Kidney tubule cell (primary cell): ENCODE data around the gene SLC9B1.

Experiments used
- DNase-seq: peaks from one replicate; pipeline ENCODE4 v3.0.0-alpha.2; 2018; ENCODE audit warnings: low spot score

SLC9B1 gene, protein sequence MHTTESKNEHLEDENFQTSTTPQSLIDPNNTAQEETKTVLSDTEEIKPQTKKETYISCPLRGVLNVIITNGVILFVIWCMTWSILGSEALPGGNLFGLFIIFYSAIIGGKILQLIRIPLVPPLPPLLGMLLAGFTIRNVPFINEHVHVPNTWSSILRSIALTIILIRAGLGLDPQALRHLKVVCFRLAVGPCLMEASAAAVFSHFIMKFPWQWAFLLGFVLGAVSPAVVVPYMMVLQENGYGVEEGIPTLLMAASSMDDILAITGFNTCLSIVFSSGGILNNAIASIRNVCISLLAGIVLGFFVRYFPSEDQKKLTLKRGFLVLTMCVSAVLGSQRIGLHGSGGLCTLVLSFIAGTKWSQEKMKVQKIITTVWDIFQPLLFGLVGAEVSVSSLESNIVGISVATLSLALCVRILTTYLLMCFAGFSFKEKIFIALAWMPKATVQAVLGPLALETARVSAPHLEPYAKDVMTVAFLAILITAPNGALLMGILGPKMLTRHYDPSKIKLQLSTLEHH

DNA sequence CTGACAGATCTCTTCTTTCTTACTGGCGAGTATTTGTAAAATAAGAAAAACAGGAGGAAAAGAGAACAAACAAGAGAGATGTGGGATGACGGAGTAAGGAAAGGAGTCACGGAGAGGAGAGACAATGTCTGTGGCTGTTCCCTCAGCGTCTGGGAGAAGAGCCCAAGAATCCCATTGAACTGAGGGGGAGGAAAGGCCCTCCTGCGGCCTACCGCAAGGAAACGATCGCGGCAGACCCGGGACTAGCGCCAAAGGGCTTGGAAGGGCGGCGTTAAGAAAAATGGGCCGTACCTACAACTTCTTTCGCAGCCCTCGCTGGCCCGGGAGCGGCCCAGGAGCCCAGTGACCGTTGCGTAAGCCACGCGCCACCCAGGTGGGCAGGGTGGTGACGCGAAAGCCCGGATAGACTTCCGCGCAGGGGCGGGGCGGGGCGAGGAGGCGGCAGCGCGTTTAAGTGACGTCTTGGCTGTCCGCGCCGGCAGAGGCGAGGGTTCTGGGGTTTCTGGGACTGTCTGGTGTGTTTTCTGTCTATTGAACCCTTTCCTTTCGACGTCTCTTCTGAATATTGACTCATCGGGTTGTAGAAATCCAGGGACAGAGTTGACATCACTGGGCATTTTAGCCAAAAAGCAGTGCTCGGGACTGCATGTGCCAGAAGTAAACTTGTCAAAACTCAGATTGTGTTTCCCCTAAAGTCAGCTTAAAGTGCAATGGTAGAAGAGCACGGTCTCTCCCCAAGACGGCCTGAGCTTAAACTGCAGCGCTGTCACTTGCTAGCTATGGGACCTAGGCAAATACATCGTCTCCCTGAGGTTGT lies at the start of gene SLC9B1:
TSS of gene SLC9B1 (minus strand) at position 398 of the 817 bp plus-strand sequence. CDS start 27,994 bp downstream, outside the sequence.
- peak; percentile 98 for DNase-seq

DNA sequence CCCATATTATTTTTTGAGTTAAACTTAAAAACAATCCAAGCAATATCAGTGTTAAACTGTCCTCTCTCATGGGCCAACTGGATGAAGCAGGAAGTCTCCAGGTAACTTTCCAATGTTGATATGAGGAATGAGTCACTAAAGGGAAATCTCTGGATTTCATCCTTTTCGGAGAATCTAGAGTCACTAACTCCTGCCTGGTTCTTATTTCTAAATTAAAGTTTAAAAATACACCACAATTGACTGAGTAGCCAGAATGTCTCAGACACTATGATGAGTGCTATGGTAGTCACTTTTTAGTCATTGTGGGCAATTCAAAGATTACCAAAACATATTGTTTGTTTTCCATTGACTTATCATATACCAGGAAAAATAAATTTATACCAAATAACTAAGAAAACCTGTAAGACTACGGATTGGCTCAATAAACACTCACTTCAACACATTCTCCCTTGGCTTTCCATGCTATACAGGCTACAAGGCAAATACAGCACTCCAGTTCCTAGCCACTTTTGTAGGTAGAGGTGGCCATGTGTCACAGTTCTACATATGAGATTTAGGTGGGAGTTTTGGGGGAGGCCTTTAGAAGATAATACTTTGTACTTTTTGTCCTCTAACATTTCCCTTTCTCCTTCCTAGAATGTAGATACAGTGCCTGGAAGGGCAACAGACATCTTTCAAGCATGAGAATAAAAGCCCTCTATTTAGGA lies 48.5 kb upstream of the SLC9B1 start:
- DNase-seq = peak; percentile 64

- no peak for DNase-seq
These were observed 41.1 kb upstream of the SLC9B1 start for GRCh38 chr4:103060453-103061148.

- DNase-seq = no peak
These were observed 34.5 kb upstream of the SLC9B1 start for GRCh38 chr4:103054030-103054429.

GRCh38 chr4:103052779-103053178 lies 33.3 kb upstream of the SLC9B1 start:
- no peak for DNase-seq

- no peak for DNase-seq
These were observed 32.6 kb upstream of the SLC9B1 start for GRCh38 chr4:103052145-103052544.

- DNase-seq = peak; percentile 1
These were observed 31.4 kb upstream of the SLC9B1 start for GRCh38 chr4:103050736-103051436.

DNA sequence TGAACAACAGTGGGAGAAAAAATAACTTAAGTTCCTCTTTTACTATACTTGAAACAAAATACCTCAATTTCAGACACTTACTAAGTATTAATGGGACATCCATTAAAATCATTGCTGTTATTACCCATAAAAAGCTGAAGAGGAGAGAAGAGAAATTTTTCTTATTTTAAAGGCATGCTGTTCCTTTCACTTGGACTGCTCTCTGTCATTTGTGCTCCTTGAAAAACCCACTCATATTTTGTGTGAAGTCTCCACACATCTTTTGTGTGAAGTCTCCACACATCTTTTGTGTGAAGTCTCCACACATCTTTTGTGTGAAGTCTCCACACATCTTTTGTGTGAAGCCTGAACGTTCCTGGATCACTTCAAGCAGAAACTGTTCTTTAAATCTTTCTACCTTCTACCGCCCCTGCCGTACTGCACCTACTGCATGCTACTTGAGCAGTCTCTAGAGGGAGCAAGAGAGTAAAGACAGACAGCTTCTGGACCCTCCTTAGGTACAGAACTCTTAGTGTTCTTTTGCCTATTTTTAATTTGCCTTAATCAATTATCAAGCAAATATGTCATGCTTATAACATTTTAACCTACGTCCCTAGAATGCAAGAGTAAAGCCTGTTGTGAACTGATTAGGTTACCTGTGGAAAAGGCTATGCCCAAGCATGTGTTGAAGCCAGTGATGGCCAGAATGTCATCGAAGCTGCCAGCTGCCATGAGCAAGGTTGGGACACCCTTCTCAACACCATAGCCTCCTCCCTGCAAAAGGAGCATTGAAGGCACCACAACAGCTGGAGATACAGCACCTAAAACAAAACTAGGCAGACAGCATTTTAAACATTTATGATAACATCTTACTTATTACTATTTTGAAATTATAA lies 27.1 kb upstream of the SLC9B1 start:
- DNase-seq = peak; percentile 57

GRCh38 chr4:103044183-103044582 lies 24.7 kb upstream of the SLC9B1 start:
- no peak for DNase-seq

GRCh38 chr4:103036169-103036568 lies 16.7 kb upstream of the SLC9B1 start:
- no peak for DNase-seq

- DNase-seq = peak; percentile 60
These were observed 13.1 kb upstream of the SLC9B1 start for GRCh38 chr4:103032574-103032973.

DNA sequence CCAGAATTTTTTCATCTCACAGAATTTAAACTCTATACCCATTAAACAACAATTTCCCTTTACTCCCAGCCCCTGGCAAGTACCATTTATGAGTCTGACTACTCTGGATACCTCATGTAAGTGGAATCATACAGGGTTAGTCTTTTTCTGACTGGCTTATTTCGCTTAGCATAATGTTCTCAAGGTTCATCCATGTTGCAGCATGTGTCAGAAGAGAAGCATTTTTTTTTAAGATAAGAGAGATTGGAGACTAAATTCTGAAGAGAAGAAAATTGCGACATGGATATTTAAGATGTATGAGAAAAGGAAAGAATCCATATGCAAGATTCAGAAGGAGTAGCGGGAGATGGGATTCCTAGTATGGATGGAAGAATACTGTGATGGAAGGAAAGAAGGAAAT lies 11.3 kb upstream of the SLC9B1 start:
- DNase-seq = no peak

- no peak for DNase-seq
These were observed 9.8 kb upstream of the SLC9B1 start for GRCh38 chr4:103029300-103029699.

- no peak for DNase-seq
These were observed 7.4 kb upstream of the SLC9B1 start for GRCh38 chr4:103026868-103027267.

- no peak for DNase-seq
These were observed 5.5 kb upstream of the SLC9B1 start for GRCh38 chr4:103024996-103025395.

DNA sequence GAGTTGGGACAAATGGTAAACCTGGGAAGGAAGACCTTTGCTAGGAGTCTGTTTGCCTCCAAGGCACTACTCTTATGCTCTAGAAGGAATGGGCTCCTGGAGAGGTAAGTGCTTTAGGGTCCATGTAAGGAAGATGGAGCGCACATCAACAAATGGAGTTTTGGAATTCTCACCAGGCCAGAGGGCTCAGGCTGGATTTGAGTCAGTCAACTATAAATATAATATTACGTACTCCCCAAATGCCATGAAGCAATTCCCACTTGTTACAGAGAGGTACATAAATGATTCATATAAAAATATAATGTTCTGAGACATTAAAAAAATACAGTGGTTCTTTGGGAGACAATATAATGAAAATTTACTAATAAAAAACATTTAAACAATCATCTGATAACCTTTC lies 1.6 kb upstream of the SLC9B1 start:
- DNase-seq = no peak

DNA sequence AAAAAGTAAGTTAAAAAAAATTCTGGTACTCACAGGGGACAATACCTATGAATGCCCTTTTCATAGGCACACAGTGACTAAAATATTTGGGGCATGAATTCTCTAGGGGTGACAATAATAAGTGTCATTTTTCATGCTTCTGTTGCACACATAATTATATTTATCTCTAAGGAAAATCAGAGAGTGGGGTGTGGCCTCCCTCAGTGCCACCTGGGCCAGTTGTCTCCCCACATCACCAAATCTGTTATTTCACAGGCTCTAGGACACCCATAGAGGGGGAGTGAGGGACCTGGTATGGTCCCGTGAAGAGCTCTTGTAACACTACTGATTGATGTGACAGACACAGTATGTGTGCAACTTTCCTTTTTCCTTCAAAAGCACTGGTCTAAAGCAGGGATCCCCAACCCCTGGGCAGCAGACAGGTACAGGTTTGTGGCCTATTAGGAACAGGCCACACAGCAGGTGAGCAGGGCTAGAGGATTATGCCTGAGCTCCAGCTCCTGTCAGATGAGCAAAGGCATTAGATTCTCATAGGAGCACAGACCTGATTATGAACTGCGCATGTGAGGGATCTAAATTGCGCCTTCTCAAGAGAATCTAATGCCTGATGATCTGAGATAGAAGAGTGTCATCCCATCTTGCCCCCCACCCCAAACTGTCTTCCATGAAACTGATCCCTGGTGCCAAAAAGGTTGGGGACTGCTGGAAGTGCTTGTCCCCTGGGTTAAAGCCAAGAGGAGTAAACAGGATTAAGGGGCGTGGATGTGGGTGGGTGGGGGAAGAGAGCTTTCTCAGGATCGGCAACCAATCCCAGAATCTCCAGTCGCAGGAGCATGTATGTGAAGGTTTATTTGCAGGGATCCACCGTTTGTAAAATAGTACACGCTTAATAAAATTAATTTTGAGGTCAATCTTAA lies 856 bp downstream of the SLC9B1 start:
- no peak for DNase-seq

- no peak for DNase-seq
These were observed 7.0 kb downstream of the SLC9B1 start for GRCh38 chr4:103012551-103012950.

GRCh38 chr4:103012060-103012459 lies 7.4 kb downstream of the SLC9B1 start:
- peak; percentile 63 for DNase-seq
